Measurements from ENCODE around the gene POLR1C.

- TF ChIP-seq GATA2 (IDR thresholded peaks at IDR 0.05; ENCODE audit: low read depth, low read length) (no peak), GATA3 (IDR thresholded peaks at IDR 0.05; ENCODE audit: low read depth, low read length) (no peak)
These were observed 40.1 kb upstream of the POLR1C start for GRCh38 chr6:43476746-43477145.
